DND-41 (cell line): ENCODE results near the gene TRPC4AP.

Source experiments
- EZH2 ChIP-seq: IDR thresholded peaks from 3 replicates; pipeline ENCODE4 v1.6.1; 2012; ENCODE audit warnings: borderline replicate concordance, low read depth, mild to moderate bottlenecking, moderate library complexity, low read length, inconsistent platforms; ENCODE audit not compliant: severe bottlenecking
- TF ChIP-seq, protein P1 (sequence below): IDR thresholded peaks from 2 replicates; pipeline ENCODE4 v1.5.1; 2012; ENCODE audit warnings: borderline replicate concordance, low read length, moderate library complexity, mild to moderate bottlenecking; ENCODE audit not compliant: poor library complexity, severe bottlenecking; ENCODE audit errors: extremely low read depth

DNA sequence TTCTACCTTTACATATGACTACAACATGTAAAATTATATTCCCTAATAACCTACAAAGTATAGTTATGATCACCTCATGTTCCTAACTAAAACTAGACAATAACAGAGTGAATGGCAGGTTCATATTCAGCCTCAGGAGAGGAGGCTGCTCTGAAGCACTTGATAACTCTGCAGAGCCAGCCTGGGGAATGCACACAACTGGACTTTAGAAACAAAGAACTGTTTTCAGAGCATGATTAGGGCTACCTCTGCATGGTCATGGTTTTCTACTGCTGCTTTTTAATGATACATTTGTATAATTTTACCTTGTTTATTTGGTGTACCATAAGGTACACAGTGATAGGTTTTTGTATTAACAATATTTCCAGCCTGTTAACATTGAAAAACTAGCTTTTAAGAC is 50.3 kb downstream of the TRPC4AP start:
- TF ChIP-seq, protein P1, sequence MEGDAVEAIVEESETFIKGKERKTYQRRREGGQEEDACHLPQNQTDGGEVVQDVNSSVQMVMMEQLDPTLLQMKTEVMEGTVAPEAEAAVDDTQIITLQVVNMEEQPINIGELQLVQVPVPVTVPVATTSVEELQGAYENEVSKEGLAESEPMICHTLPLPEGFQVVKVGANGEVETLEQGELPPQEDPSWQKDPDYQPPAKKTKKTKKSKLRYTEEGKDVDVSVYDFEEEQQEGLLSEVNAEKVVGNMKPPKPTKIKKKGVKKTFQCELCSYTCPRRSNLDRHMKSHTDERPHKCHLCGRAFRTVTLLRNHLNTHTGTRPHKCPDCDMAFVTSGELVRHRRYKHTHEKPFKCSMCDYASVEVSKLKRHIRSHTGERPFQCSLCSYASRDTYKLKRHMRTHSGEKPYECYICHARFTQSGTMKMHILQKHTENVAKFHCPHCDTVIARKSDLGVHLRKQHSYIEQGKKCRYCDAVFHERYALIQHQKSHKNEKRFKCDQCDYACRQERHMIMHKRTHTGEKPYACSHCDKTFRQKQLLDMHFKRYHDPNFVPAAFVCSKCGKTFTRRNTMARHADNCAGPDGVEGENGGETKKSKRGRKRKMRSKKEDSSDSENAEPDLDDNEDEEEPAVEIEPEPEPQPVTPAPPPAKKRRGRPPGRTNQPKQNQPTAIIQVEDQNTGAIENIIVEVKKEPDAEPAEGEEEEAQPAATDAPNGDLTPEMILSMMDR: no peak
- TF ChIP-seq EZH2: no peak
